SKM-1 treated with dmso at 0.1 percent for 144 hours (cell line): ENCODE results near the gene LILRA5.
"Not testable (repeated sequence)": the region's sequence is repeated elsewhere in the genome, so short reads cannot be mapped to it uniquely, and the experiment has no call there.

Experiments used
- DNase-seq: peaks from one replicate; lab custom pipeline; 2025; ENCODE audit not compliant: unreplicated experiment; lab: John Stamatoyannopoulos, UW

LILRA5 gene

GRCh38 chr19:54312436-54313377, at the start of gene LILRA5:
TSS of gene LILRA5 (minus strand) at chr19:54313166. CDS start at chr19:54313019, 147 bp downstream.
- DNase-seq = peak; percentile 25

DNA sequence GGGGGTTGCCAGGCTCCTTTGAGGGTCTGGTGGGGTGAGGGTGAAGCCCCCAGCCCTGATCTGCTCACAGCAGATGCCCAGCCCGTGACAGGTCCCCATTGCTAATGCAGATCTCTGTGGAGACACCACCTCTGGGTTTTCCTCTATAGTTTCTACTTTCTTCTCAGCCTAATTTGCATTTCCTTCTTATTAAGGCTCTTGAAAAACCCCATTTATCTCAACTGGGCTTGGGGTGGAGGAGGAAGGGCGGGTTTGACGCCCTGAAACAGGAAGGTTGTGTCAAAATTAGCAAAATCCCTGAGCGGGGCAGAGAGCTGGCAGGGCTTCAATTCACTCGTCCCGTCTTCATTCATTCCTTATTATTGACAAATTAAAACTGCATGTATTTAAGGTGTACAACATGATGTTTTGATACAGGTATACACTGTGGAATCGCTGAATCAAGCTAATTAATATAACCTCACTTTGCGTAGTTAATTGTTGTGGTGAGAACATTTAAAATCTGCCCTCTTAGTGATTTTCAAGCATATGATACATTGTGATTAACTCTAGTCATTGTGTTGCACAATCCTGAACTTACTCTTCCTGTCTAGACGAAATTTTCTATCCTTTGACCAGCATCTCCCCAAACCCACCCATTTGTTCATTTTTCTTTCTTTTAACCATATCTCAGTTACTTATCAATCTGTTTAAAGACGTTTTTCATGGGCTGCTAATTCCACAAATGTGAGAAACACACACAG, 48.9 kb upstream of the LILRA5 start:
- DNase-seq = not testable (repeated sequence)

GRCh38 chr19:54359149-54359820, 46.3 kb upstream of the LILRA5 start:
- DNase-seq = not testable (repeated sequence)

DNA sequence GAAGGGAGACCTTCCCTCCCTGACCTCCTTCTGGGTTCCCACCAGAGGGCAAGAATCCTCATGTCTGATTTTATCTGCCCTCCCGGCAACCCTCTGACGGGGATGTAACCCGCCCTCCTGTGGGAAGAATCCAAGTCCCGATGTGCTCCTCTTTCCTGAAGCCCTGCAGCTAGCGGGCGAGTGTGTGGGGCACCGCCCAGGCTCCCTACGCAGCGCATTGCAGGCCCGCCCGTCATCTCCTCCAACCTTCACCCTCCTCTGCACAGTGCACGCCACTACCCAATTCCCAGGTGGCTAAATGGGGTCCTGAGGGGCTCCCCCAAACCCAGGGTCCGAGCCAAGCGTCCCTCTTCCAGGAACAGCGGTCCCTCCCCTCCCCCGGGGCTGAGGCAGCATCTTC, 44.4 kb upstream of the LILRA5 start:
- DNase-seq = no peak

GRCh38 chr19:54356444-54357056, 43.6 kb upstream of the LILRA5 start:
- DNase-seq = no peak

DNA sequence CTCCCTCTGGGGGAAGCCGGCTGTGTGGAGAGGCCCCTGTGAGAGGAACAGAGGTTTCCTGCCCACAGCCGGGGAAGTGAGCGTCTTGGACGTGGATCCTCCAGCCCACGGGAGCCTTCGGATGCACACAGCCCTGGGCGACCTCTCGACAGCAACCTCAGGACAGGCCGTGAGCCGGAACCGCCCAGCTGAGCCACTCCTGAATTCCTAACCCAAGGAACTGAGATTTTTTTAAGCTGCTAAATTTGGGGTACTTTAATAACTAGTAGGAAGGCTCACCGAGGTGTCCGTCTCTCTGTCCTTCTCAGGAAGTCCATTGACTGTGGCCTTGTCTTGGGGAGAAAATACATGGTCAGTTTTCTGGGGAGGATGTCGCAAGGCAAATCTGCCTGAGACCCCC, 42.7 kb upstream of the LILRA5 start:
- DNase-seq = no peak

DNA sequence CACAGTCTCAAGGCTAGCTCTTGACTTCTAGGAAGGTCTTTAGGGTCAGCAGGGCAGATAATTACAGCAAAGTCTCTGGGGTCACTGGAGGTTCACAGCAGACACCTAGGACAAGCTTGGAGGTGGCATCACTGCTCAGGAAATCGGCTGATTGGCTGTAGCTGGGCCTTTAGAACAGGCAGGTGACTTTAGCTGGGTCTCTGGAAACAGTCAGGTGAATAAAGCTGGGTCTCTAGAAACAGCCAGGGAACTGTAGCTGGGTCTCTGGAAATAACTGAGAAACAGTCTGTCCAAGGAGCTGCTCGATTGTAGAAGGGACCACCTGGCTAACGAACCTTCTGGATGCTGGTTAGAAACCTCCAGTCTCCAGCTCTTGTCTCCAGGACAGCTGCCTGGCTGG, 41.8 kb upstream of the LILRA5 start:
- no peak for DNase-seq

DNA sequence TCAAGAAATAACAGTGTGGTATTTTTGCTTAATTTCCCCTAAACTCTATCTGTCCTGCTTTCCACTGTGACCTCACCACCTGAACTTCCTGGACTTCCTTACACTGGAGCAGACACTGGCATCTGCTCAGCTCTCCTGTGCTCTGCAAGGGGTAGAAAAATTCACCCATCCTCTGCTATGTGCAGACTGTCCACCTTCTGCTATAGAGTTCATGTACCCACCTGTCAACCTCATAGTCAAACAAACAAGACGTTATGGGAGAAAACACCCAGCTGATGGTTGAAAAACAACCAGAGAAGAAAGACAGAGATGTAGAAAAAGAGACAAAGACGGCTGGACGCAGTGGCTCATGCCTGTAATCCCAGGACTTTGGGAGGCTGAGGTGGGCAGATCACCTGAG, 39.6 kb upstream of the LILRA5 start:
- DNase-seq = no peak

- DNase-seq = no peak
Measured at GRCh38 chr19:54352041-54352440, 39.1 kb upstream of the LILRA5 start.

GRCh38 chr19:54351474-54351873, 38.5 kb upstream of the LILRA5 start:
- DNase-seq = no peak

GRCh38 chr19:54345938-54346386, 33.0 kb upstream of the LILRA5 start:
- no peak for DNase-seq

GRCh38 chr19:54343868-54344267, 30.9 kb upstream of the LILRA5 start:
- DNase-seq = peak; percentile 46

- DNase-seq = no peak
Measured at GRCh38 chr19:54341295-54341694, 28.3 kb upstream of the LILRA5 start.

DNA sequence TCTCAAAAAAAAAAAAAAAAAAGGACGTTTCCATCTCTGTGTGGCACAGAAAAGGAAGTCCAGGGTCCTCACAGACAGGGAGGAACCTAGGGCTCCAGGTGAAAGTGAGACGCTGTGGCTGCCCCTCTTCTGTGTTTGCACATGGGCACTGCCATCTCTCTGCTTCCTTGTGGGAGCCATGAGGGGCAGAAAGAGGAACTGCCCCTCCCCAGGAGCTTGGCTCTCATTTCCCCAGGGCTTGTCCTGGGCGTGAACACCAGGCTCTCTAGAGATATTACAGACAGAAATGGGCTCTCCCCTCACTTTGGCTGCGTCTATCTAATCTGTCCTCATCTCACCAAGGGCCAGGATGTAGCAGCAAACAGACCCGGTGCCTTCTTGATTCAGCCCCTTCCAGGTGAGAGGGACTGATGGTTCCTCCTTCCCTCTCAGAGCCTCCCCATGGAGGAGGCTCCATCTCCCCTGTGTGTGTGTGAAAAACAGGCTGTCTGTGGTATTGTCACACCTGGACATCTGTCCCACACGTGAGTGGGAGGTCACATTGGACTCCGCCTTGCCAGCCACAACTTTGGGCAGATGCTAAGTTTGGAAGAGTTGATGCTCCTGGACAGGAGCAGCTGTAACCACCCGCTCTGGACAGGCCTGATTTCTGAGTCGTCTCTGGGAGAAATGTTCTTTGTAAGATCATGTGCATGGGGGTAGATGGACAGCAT, 26.8 kb upstream of the LILRA5 start:
- no peak for DNase-seq

DNA sequence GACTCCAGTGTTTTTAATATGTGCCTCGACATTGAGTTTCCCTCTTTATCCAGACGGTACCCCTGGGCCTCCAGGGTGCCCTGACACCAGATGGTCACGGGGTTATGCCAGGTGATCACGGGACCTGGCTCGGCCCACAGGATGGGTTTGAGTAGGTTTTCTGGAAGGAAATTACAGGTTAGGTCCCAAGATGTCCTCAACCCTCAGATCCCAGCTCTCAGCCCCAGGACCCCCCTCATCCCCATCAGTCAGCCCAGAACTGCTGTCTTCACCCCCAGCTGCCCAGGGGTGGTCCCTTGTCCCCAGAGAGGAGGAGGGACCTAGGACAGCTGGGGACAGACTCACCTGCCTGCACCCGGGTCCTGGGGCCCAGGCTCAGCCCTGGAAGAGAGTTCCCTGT, 25.6 kb upstream of the LILRA5 start:
- no peak for DNase-seq

- DNase-seq = no peak
Measured at GRCh38 chr19:54337858-54338230, 24.9 kb upstream of the LILRA5 start.

GRCh38 chr19:54336893-54337857, 24.2 kb upstream of the LILRA5 start:
- no peak for DNase-seq

DNA sequence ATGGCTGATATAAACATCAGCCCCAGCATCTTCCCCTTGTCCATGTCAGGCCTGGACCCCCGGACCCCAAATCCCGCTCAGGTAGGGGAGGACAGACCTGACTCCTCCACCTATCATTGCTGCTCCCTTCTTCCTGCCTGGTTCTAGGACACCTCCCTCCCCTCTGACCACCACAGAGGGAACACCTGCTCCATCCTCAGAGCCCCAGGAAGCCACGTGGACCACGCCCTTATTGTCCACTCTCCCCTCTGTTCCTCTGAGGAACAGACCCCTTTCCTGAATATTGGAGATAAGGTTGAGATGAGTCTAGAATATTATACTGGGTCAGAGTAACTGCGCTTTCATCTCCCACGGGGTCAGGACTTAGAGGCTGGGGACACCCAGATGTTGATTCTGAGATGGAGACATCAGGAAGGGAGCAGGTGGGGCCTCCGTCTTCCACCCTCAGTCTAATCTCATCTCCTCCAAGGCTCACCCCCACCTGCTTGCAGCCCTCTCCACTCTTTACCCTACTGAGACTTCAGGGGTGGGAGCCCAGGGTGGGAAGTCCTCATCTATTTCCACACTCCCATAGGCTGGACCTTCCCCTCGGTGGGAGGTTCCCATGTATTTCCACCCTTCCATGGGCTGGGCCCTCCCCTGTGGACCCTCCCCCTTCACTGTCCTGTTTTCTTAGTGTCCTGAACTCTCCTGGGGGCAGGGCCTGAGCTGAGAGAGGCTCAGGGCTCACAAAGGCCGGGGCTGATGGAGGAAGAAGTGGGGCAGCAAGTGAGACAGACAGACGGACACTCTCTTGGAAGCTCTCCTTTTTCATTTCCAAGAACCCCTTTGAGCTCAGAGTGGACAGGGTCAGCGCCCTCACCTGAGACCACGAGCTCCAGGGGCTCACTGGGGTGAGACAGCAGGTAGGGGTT, 23.3 kb upstream of the LILRA5 start:
- no peak for DNase-seq
